Stimulated activated CD8-positive, alpha-beta memory T cell treated with anti-CD3 and anti-CD28 coated beads, Interleukin-12 subunit alpha, Interleukin-12 subunit beta, amount 100 ng/mL, for 24 hours (primary cell): ENCODE data around the gene GALNT13.

Experiments
- DNase-seq: peaks from one replicate; pipeline ENCODE4 v3.0.0-alpha.2; 2020; ENCODE audit errors: extremely low read depth

The GALNT13 gene

DNA sequence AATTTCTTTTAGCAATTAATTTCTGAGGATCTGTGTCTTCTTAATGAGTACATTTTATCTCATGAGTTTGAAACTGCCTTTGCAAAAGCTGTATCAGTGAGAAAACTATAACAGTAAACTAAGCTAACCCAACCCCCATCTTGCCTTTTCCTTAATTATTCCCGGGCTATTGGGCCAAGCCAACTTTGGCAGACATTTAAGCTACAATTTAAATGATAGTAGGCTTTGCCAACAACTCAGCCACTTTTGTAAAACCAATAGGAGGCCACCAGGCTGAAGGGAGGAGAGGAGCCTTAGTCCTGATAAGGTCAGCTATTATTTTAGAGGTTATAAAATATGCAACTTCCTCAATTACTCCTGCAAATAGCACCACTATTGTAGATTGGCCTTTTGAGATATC, 608.8 kb downstream of the GALNT13 start:
- DNase-seq = no peak

DNA sequence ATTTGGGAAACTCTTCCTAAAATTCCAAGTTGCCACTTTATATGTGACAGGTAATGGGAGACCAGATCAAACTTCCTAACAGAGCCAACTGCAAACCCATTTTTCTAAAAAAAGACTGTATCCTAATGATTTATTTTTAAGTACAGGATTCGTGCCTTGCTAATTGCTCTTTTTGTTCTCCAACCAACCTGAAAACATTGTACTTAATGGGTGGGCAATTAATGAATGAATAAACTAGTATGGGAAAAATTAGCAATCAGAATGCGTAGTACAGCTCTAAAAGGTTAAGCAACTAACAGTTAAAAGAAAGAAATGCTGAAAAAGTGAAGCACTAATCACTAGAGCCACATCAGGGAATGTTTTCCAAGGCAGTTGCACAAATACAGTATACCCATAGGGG, 609.6 kb downstream of the GALNT13 start:
- DNase-seq = no peak

DNA sequence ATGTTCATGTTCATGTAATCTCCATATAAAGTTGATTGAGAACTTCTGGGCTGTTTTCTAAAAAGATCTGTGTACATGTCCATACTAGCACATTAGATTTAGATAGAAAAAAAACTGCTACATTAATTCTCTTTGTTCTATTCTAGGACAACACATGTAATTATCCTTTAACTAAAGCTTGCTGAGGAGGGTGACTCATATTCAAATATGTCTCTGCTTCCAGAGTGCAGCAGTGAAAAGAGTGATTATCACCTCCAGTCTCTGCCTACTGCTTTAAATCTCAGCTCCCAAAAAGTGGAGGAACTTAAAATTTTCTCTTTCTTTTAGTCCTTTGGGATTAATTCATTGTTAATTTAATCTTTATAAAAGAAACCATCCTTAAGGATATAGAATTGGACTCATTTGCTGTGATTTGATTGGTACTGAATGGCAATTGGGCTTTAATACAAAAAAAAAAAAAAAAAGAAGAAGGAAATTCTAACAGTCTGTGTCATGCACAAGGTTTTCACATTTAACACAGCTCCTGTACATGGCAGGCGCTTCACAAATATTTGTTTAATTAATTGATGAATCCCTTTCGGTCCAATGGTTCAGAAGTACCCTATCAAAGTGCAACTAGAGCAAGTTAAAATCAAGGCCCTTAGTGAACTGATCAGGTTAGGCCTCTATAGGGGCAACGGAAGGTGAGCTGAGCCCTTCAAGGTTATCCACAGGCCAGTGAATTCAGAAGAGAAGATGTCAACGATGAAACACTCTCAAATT, 612.8 kb downstream of the GALNT13 start:
- DNase-seq = no peak

DNA sequence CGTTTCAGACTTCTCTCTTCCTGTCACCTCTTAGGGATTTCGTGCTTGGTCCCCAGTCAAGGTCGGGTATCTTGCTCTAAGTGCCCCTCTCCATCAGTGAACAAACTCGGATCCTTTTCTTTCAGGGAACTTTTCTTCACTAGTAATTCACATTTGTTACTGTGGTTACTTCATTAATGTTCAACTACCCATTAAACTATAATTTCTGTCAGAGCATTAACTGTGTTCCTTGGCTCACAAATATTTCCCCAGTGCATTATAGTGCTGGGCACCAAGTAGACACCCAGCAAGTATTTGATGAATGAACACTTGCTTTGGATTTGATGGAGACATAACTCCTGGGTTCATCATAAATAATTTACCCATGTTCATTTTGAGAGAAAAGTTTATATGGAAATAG, 617.1 kb downstream of the GALNT13 start:
- no peak for DNase-seq

DNA sequence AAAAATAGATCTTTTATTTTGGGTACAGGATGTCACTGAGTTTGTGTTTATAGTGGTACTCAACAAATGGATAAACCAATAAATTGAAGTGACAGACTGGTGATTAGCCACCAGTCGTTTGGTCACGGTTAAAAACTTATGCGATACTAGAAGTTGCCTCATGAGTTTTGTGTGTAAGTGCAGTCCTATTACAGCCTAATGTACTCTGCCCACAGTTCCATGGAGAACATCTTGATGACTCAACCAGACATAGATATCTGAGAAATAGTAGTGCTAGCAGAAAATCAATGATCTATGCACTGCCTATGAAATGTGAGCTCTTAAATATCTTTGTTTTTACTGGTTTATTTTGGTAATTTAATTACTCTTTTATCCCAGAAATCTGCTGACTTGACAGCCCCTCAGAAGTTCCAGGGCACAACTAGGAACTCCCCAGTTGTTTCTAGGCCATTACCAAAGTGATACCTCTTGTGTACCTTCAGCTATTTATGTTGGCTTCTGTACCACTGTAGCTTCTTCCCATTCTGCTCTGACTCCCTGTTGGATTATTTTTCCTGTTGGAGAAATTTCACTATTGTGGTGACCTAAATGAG, 617.6 kb downstream of the GALNT13 start:
- DNase-seq = no peak

DNA sequence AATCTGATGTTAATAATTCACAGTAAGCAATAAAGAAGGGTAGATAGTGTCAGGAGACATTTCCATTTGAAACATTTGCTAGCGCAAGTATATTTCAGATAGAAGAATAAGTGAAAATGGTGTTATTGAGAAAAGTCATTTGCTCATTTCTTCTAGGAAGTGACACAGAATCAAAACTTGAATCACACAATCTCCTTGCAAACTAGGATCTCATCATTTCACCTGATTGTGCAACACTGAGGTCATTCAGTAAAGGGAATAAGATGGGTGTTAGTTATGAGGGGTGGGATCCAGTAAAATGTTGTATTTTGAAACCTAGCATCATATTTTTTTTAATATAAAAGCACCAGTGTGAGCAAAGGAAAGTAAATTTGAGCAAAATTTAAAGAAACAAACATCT, 618.8 kb downstream of the GALNT13 start:
- DNase-seq = no peak

DNA sequence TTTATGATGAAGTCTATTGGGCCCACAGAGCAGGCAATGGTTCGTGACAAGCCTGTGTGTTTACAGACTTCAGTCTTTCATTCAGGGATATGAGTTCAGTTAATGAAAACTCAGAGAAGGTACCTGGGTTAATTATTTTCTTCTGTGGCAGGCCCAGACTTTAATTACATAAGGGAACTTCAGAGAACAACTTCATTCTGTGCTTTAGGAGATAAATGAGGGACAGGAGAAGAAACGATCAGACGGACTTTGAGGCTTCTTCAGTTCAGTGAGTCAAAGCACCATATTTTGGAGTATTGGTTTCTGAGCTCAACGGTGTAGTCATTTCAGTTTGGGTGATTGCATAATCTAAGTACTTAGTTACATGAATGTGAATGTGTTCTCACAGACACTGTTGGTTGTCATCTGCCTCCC, 623.7 kb downstream of the GALNT13 start:
- DNase-seq = no peak

DNA sequence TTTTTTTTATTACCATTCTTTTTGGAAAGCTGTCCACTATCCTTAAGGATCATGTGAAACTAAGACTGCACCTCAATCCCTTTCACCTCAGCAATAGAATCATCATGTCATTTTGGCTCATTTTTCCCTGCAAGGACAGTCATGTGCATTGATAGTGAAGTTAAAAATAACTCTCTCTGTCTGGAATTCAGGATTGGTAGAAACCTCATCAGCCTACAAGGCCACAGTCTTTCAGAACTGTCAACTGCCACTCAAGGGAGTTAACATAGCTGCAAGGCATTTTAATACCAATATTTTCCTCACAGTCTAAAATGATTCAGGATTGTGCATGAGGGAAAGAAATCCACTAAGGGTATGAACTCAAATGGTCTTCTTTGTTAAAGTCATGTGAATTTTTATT, 625.3 kb downstream of the GALNT13 start:
- no peak for DNase-seq
